NCI-H2227 treated with DMSO at 0.1 percent for 48 hours (cell line): ENCODE measurements around the gene RAD51B.
"Not testable (repeated sequence)": the region's sequence is repeated elsewhere in the genome, so short reads cannot be mapped to it uniquely, and the experiment has no call there.

Source experiments
- DNase-seq: peaks from one replicate; lab custom pipeline; 2025; lab: John Stamatoyannopoulos, UW

Gene RAD51B

GRCh38 chr14:68749487-68750475 lies 930.2 kb downstream of the RAD51B start:
- DNase-seq: no peak

DNA sequence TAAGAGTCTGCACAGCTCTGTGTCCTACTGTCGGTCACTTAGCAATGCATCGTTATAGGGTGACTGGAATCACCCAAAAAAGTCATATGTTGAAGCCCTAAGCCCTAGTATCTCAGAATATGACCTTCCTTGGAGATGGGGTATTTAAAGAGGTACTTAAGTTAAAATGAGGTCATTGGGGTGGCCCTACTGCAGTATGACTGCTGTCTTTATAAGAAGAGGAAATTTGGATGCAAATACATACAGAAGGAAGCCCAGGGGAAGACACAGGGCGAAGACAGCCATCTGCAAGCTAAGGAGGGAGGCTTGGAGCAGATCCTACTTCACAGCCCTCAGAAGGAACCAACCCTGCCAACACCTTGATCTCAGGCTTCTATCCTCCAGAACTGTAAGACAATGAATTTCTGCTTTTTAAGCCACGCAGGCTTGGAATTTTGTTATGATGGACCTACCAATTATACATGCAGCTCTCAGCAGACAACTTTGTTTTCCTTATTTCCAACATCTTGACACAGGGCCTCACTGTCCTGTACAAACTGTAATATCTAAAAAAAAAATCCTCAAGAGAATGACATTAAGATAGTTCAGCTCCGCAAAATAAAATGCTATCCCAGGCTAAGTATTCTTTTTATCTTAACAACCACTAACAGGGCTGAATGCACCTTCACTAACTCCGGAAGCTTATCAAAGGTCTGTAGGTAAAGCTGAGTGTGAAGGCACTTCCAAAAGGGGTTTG lies 932.9 kb downstream of the RAD51B start:
- no peak for DNase-seq

GRCh38 chr14:68753690-68754089 lies 934.1 kb downstream of the RAD51B start:
- no peak for DNase-seq

GRCh38 chr14:68755016-68755353 lies 935.4 kb downstream of the RAD51B start:
- DNase-seq: no peak

DNA sequence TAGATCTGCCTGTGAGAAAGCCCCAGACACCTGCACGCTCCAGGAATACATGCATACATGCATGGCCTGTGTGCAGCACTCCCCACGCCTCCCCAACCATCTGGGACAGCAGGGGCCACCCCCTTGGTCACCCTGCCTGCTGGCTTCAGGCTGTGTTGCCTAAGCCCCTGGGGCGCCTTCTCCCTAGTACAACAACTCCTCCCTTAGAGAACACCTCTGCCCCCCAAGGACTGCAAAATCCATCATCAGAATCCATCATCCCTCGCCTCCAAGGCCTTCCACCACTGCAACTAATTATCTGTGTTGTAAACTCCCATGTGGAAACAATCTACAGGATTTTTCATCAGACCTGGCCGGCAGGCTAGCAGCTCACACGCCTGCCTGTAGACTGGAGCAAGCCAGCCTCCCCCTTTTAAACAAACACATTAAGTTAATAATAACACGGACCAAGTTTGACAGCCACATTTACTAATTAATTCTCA lies 936.5 kb downstream of the RAD51B start:
- DNase-seq: no peak

DNA sequence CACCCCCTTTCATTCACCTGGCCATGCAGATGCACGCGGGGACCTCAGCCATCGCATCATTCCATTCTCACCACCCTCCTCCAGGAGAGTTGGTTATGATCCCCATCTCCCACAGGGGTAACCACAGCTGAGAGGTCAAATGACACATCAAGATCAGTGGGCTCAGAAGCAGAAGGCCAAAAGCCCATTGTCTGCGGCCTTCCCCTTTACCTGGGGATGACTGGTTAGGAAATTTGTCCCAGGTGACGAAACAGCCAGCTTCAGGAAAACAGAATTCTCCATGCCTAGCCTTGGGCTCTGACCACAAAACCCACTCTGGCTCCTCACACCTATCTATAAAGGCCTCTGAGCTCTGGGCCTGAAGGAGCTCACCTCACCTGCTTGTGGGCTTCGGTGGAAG lies 937.2 kb downstream of the RAD51B start:
- DNase-seq: no peak

DNA sequence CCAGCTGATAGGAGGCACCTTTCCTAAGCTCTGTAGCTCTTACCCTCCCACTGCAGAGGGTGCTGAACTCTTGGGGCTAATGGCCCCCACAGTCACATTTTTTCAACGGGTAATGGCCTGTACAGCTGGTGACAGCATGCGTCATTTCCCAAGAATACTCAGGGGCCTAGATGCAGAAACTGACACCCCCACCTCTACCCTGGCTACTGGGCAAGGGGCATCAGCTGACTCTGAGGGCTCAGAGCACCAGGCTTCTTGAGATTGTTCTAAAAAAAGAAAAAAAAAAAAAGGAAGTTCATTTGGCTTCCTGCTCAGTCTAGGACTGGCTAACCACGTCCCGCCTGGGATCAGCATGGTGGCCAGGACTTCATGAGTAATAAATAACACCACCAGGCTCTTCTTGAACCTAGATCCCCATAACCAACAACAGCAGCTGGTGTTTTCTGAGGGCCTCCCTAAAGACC lies 938.1 kb downstream of the RAD51B start:
- DNase-seq: no peak

DNA sequence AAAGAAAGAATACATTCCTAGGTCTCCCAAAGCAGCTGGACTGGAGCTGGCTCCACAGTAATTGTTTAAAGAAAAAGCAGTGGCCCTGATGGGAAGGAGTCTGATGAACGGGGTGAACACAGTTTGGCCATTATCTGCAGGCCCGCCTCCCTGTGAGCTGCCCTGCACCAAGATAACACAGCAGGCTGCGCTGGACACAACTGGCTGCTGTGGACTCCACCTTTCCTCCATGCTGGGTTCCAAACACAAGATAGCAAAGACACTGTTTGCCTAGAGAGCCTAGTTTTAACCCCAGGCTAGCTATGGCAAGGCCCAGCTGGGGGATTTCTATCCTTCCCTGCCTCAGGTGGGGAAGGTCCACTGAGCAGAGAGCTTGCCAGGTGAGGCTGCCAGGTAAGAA lies 938.7 kb downstream of the RAD51B start:
- no peak for DNase-seq

GRCh38 chr14:68759017-68759560 lies 939.5 kb downstream of the RAD51B start:
- no peak for DNase-seq

DNA sequence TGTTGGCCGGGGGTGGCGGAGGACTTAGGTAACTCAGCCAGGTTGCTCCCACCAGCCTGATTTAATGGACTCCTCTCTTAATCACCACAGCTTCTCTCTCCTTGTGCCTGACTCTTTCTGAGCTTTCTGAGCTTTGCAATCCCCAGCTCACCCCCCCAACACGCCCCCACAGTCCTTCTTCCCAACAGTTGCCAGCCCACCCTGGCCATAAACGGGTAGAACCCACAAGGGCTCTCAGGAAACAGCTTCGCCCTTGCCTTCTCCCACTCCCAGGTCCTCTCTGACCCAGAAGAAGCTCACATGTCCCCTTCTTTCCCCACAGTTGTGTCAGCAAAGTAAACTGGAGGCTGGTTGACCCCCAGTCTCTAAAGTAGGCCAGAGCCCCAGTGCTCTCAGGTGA lies 940.4 kb downstream of the RAD51B start:
- DNase-seq: no peak

- DNase-seq: no peak
These were observed 941.2 kb downstream of the RAD51B start for GRCh38 chr14:68760761-68761160.

- DNase-seq: no peak
These were observed 941.8 kb downstream of the RAD51B start for GRCh38 chr14:68761391-68761790.

GRCh38 chr14:68762953-68763764 lies 943.6 kb downstream of the RAD51B start:
- DNase-seq: no peak

DNA sequence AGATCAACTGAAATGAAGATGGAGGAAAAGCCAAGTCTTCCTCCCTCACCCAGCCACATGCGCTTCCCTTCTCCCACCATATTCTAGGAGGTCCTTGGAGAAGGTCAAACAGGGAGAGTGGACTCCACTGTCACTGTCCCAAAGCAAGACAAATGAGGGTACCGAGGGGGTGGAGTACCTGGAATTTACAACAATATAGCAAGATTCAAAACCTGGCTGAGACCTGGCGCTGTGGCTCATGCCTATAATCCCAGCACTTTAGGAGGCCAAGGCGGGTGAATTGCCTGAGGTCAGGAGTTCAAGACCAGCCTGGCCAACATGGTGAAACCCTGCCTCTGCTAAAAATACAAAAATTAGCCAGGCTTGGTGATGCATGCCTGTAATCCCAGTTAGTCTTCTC lies 944.3 kb downstream of the RAD51B start:
- not testable (repeated sequence) for DNase-seq

DNA sequence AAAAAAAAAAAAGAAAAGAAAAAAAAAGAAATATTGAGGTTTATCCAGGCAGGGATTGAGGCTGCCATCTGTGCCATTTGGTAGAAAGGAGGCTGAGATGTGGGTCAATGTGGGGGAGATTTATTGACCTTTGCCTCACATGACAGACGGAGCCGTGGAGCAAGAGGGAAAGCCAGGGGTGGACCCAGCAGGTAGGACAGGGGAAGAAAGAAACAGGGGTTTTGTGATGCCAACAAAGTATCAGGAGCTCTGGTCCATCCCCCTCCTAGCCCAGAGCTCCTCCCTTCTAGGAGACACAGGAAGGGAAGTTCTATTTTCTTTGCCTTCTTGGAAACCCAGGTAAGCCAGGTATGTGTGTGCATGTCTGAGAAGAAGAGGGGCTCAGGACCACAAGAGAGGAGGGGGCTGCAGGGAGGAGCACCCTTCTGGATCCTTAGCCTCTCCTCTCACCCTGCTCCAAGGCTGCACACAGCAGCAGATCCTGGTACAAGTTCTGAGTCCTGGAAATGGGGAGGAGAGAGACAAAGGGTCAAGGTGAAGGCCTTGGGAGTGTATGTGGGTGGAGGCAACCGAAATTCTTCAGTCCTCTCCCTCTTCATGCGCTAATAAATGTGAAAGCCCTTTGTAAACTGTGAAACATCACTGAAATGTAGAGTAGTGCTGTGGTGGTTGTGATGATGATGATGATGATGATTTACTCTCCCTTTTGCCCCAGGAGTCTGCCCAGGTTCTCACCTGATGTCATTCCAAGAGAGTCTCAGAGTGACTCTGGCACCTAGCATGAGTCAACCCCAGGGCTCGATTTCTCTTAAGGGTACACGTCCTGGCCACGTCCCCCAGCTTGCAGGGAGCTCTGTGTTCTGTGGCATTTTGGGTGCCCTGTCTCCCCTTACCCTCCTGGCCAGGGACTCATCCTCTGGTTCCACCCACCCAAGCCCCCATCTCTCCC lies 947.0 kb downstream of the RAD51B start:
- DNase-seq: no peak

DNA sequence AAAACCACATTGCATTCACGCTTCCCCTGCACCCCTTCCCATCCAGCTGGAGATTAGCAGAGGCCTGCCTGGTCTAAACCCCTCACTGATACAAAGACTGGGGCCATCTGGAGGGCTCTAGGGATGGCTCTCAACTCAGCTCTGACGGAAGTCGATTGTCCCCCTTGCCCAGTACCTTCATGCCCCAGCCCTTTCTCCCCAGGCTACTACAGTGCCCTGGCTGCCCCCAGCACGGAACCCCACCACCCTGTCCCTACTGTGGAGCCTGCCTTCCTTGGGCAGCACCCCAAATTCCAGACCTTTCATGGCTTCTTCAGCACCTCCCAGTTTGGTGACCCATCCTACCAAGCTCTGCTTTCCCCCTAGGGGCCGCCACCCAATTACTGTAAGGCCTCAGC lies 947.7 kb downstream of the RAD51B start:
- no peak for DNase-seq

GRCh38 chr14:68768316-68768715 lies 948.7 kb downstream of the RAD51B start:
- DNase-seq: no peak

GRCh38 chr14:68770051-68770450 lies 950.5 kb downstream of the RAD51B start:
- no peak for DNase-seq

GRCh38 chr14:68770553-68771286 lies 951.1 kb downstream of the RAD51B start:
- DNase-seq: no peak

DNA sequence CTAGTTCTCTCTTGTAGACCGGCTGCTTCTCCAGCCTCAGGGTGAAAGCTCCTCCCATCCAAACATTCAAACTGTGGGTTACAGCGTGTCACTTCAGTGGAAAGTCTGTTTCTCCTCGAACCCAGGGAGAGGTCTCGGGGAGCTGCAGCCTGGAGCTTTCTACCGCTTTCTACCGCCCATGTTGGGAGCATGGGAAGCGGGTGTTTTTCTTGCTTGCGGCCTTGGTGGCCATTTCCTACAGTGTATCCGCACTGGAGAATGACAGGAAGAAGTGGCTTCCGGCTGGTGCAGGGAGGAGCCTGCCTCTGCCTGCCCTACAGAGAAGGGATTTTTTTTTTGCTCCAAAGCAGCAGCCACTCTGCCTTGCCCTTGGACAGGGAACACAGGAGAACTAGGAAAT lies 952.1 kb downstream of the RAD51B start:
- DNase-seq: no peak
